HG02973 (cell line): ENCODE results near the gene KLC4.
"Not testable (repeated sequence)": the region's sequence is repeated elsewhere in the genome, so short reads cannot be mapped to it uniquely, and the experiment has no call there.

ENCODE experiments used
- ATAC-seq: cut with Tn5 transposase; IDR thresholded peaks from one replicate; pipeline ENCODE4 v1.9.1; 2021; ENCODE audit warnings: moderate library complexity; ENCODE audit not compliant: unreplicated experiment

The KLC4 gene

GRCh38 chr6:43035495-43036194 lies 23.8 kb upstream of the KLC4 start:
- no peak for ATAC-seq

DNA sequence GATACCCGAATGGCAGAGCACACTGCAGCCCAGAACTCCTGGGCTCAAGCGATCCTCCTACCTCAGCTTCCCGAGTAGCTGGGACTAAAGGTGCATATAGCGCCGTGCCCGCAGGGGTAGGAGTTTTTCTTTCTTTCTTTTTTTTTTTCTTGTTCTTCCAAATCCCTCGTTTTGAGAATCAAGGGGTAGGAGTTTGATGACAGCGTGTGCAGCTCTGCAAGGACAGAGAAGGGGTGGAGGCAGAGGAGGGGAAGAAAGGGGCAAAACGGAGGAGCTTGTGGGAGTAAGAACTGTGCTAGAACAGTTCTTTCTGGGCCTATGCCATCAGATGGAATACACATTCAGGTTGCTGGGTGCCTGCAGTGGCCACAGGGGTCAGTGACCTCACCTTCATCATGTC lies 22.7 kb upstream of the KLC4 start:
- ATAC-seq = no peak

- no peak for ATAC-seq
Measured at GRCh38 chr6:43037197-43037596, 22.2 kb upstream of the KLC4 start.

GRCh38 chr6:43037706-43038105 lies 21.7 kb upstream of the KLC4 start:
- no peak for ATAC-seq

DNA sequence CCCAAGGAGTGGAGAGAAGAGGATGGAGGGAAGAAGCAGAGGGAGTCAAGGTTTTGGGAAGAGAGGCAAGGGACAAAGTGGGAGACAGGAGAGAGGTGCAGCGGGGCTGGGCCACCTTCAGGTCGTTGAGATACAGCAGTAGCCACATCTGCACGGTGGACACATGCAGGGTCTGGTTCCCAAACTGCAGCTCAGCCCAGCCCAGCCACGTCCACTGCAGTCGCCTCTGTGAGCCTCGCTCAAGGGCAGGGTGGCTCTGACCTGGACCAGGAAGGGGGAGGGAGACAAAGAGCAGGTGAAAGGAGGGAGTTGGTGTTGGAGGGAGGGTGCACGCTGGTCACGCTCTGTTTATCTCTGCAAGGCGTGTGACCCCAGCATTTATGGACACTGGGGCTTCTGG lies 20.7 kb upstream of the KLC4 start:
- no peak for ATAC-seq

GRCh38 chr6:43040542-43041257 lies 18.7 kb upstream of the KLC4 start:
- no peak for ATAC-seq

GRCh38 chr6:43041475-43041874 lies 18.0 kb upstream of the KLC4 start:
- ATAC-seq = not testable (repeated sequence)

- ATAC-seq = no peak
Measured at GRCh38 chr6:43043310-43043709, 16.1 kb upstream of the KLC4 start.

- no peak for ATAC-seq
Measured at GRCh38 chr6:43045371-43045930, 14.0 kb upstream of the KLC4 start.

- no peak for ATAC-seq
Measured at GRCh38 chr6:43047998-43048397, 11.4 kb upstream of the KLC4 start.

DNA sequence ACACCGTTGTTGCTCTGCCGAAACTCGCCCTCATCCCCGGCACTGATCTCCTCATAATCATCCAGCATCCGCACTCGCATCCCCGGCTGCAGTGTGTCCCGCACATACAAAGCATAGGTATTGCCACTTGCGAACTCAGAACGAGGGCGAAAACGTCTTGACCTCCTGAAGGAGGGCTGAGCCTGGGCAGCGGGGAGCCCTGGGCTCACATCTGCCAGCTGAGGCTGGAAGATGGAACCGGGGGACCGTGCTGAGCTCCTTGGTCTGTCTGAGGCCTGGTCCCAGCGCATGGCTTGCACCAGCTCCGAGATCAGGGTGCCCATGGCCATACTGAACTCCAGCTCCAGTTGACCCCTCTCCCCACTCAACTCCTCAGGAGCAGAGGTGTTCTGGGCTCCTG lies 8.4 kb upstream of the KLC4 start:
- no peak for ATAC-seq

GRCh38 chr6:43052225-43052841 lies 7.1 kb upstream of the KLC4 start:
- ATAC-seq = no peak

GRCh38 chr6:43052842-43053544 lies 6.4 kb upstream of the KLC4 start:
- ATAC-seq = peak; percentile 18

GRCh38 chr6:43053545-43054205 lies 5.8 kb upstream of the KLC4 start, which contains the start of gene CUL7:
Gene CUL7, minus strand, starts transcription at chr6:43053851. Its CDS starts 1,063 bp downstream, at chr6:43052788.
- ATAC-seq = peak; percentile 71

- no peak for ATAC-seq
Measured at GRCh38 chr6:43054206-43054943, 5.1 kb upstream of the KLC4 start.

GRCh38 chr6:43055966-43056365 lies 3.5 kb upstream of the KLC4 start:
- no peak for ATAC-seq

GRCh38 chr6:43058531-43058930 lies 900 bp upstream of the KLC4 start:
- ATAC-seq = no peak

DNA sequence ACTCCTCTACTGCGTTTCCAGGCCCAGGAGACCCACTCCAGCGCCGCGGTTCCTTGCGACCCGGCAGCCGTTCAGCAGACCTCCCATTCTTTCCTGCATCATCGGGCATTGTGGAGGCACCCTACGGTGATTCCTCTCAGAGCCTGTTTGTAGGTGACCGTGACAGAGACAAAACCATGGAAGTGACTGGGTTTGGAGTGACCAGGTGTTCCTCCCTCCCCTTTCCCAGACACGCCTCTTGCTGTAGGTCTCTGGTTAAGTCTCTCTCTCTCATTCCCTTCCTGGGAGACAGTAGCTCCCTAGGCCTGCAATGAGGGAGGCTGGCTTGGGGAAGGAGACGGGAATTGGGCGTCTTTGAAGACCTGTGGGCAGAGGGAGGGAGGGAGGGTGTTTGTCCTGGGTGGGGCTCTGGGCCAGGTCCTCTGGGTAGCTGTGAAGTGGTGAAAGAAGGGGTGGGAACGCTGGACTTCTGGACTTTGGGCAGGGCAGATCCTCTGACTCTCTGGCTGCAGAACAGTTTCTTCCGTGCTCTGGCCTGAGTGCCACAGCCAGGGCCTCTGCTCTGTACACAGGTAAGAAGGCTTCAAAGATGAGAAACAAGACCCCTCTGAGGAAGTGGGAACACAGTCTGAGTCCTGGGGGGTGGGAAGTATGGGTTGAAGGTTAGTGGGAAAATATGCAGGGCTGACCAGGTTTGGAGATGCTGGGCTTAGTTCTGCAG lies 763 bp downstream of the KLC4 start:
- no peak for ATAC-seq
